ENCODE data around the gene CCDC47.
"Not testable (repeated sequence)": the region's sequence is repeated elsewhere in the genome, so short reads cannot be mapped to it uniquely, and the experiment has no call there.

The CCDC47 gene

DNA sequence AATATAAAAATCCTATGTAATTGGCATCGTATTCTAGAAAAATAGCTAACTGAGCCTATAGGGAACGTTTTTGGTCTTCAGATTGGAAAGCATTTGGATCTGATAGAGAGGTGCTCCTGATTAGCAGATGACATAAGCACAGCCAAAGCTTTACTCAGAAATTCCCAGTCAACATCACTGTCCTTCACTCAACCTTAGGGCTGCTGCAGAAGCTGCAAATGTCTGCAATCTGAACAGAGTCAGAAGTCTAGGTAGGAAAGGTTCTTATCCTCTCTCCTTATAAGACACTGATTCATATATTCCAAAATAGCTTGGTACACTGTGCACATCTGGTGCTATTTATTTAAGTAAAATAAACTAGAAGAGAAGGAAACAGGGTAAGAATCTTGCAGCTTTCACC lies 51.0 kb downstream of the CCDC47 start:
- ChIA-PET POLR2A (ENCODE audit: low non-redundant PET) (no interaction called here), CTCF (no interaction called here)
- DNase-seq (ENCODE audit: low spot score), result no peak
- TF ChIP-seq, protein P1, sequence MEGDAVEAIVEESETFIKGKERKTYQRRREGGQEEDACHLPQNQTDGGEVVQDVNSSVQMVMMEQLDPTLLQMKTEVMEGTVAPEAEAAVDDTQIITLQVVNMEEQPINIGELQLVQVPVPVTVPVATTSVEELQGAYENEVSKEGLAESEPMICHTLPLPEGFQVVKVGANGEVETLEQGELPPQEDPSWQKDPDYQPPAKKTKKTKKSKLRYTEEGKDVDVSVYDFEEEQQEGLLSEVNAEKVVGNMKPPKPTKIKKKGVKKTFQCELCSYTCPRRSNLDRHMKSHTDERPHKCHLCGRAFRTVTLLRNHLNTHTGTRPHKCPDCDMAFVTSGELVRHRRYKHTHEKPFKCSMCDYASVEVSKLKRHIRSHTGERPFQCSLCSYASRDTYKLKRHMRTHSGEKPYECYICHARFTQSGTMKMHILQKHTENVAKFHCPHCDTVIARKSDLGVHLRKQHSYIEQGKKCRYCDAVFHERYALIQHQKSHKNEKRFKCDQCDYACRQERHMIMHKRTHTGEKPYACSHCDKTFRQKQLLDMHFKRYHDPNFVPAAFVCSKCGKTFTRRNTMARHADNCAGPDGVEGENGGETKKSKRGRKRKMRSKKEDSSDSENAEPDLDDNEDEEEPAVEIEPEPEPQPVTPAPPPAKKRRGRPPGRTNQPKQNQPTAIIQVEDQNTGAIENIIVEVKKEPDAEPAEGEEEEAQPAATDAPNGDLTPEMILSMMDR (conservative IDR thresholded peaks at IDR 0.05; ENCODE audit: low read depth), result no peak
- no peak overlapping the region for H3K27ac ChIP-seq

DNA sequence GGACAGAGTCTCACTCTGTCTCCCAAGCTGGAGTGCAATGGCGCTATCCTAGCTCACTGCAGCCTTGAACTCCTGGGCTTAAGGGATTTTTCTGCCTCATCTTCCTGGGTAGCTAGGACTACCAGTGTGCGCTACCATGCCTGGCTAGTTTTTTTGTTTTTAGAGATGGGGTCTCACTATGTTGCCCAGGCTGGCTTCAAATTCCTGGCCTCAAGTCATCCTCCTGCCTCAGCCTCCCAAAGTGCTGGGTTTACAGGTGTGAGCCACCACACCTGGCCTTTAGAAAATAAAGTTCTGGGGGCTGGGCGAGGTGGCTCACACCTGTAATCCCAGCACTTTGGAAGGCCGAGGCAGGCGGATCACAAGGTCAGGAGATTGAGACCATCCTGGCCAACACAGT lies 53.2 kb downstream of the CCDC47 start:
- POLR2A ChIA-PET (ENCODE audit: low non-redundant PET); H3K27ac ChIP-seq; DNase-seq (ENCODE audit: low spot score): not testable (repeated sequence)
- CTCF ChIA-PET, result interaction anchor here (0.6 kb wide), 1 partner anchor 163 kb away, joined by 3 read pairs; no protein-coding TSS in a partner anchor

DNA sequence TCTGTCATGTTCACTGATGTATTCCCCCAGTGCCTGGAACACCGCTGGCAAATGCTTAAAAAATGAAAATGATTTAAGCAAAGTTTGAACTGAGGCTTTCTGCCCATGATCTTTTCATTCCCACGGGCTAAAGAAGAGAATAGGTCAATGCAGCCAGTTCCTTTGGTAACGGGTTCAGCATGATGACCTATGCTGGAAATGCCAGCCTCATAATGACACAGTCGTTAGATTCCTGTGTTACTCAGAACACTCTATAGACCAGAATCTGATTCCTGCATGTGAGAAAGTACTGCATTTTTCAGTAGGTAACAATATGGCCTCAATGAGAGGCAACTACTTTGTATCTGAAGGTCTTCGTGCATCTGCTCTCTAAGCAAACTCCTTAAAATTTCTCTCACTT lies 54.4 kb downstream of the CCDC47 start:
- TF ChIP-seq, protein P1 (conservative IDR thresholded peaks at IDR 0.05; ENCODE audit: low read depth), result no peak
- no peak overlapping the region for H3K27ac ChIP-seq
- no peak for DNase-seq (ENCODE audit: low spot score)
- ChIA-PET POLR2A (ENCODE audit: low non-redundant PET) (no interaction called here), CTCF (no interaction called here)

DNA sequence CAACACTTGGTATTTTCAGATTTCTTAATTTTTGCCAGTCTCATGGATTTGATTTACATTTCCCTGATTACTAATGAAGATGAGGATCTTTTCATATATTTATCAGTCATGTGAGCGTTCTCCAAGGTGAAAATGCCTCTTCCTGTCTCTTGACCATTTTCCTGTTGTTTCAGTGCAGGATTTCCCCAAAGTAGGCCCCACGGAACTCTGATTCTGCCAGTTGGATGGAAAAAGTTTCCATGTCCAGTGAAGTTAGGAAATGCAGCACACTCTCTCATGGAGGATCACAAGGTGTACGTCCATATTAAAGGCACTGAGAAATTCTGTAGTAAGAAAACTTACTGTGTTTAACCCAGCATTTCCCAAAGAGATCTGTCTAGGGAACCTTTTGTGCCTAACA lies 57.0 kb downstream of the CCDC47 start:
- ChIA-PET POLR2A (ENCODE audit: low non-redundant PET) (no interaction called here), CTCF (no interaction called here)

GRCh38 chr17:63714550-63715277 lies 58.7 kb downstream of the CCDC47 start:
- POLR2A ChIA-PET (ENCODE audit: low non-redundant PET), result no interaction called here
- CTCF ChIA-PET, result no interaction called here
- H3K27ac ChIP-seq, result no peak overlapping the region
- no peak for DNase-seq (ENCODE audit: low spot score)
- TF ChIP-seq, protein P1 (conservative IDR thresholded peaks at IDR 0.05; ENCODE audit: low read depth), result no peak

More for the DNA sequence above, 57.0 kb downstream of the CCDC47 start:
- DNase-seq (ENCODE audit: low spot score), result no peak
- no peak overlapping the region for H3K27ac ChIP-seq
- TF ChIP-seq, protein P1 (conservative IDR thresholded peaks at IDR 0.05; ENCODE audit: low read depth), result no peak

- CTCF ChIA-PET, result no interaction called here
Measured at GRCh38 chr17:63709110-63709509, 64.3 kb downstream of the CCDC47 start.

GRCh38 chr17:63707151-63707550 lies 66.2 kb downstream of the CCDC47 start:
- ChIA-PET POLR2A (ENCODE audit: low non-redundant PET) (no interaction called here), CTCF (no interaction called here)
- no peak overlapping the region for H3K27ac ChIP-seq
- TF ChIP-seq, protein P1 (conservative IDR thresholded peaks at IDR 0.05; ENCODE audit: low read depth), result no peak
- no peak for DNase-seq (ENCODE audit: low spot score)

More at GRCh38 chr17:63709110-63709509, 64.3 kb downstream of the CCDC47 start:
- POLR2A ChIA-PET (ENCODE audit: low non-redundant PET), result no interaction called here
- TF ChIP-seq, protein P1 (conservative IDR thresholded peaks at IDR 0.05; ENCODE audit: low read depth), result no peak
- DNase-seq (ENCODE audit: low spot score), result no peak
- no peak overlapping the region for H3K27ac ChIP-seq

Measured in RWPE1 (cell line).